GM19452 (cell line): Measurements from ENCODE around the gene MRPL28.
A peak's percentile ranks its signal among the peaks of the same experiment; 100 is the strongest.
"Not testable (repeated sequence)": the region's sequence is repeated elsewhere in the genome, so short reads cannot be mapped to it uniquely, and the experiment has no call there.

ENCODE experiments used
- ATAC-seq: cut with Tn5 transposase; IDR thresholded peaks from one replicate; pipeline ENCODE4 v1.9.1; 2021; ENCODE audit not compliant: unreplicated experiment

Gene MRPL28

GRCh38 chr16:360698-361336 is 9.5 kb downstream of the MRPL28 start:
- no peak for ATAC-seq

DNA sequence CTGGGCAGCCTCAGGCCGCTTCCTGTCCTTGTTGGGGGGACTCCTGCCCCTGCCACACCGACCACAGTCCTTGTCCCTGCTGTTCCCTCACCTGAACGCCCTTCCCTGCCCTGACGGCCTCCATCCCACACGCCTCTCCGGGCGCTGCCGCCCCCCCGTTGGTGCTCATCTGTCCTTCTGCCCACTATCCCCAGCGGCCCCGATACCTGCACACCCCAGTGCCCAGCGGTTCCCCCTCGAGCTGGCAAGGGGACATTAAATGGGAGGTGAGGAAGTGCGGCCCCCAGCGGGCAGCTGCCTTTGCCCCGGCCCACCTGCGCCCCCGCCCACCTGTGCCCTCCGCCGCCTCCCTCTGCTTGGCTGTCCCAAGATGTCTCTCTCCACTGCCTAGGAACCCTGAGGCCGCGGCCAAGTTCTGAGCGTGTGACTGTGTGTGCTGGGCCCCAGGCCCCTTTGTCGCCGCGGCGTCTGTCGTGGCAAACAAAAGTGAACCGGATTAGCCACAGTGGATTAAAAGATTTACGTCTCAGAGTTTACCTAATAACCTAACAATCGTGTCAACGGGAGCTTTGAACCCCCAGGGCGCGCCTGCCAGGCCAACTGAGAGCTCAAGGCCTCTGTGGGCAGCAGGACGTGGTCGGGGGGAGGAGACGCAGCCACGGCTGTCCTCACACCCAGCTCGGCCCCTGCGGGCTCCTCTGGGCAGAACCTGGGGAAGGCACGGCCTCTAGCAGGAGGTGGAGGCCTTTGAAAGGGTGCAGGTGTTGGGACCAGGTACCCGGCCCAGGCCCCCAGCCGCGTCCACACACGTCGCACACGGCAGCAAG is 10.3 kb downstream of the MRPL28 start:
- ATAC-seq, result no peak

DNA sequence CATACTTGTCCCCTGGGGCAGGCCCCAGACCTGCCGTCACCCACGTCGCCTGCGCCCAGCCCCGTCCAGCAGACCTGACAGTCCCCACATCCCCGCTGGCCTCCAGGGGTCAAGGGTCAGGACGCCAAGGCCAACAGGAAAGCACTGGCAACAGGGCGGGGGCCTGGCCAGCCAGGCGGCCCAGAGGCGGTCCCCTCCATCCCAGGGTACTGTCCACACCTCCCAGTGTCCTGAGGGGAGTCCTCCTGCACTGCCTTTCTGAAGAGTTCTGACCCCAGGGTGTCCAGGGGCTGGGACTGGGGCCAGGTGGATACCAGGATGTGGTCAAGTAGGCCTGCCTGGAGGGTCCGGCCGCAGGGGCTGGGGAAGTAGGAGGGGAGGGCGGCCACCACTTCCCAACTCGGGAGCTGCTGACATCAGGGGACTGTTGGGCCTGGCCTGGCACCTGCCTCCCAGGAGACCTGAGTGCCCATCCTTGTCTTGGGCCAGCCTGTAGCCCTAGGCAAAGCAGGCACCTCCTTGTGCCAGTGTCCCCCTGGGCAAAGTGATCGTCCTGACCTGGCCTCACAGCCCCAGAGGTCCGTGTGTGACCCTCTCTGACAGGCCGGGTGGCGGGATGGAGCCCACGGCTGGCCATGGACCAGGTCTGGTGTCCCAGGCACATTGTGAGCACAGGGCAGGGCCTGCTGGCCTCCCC is 11.1 kb downstream of the MRPL28 start:
- ATAC-seq, result no peak

- no peak for ATAC-seq
These were observed 13.6 kb downstream of the MRPL28 start for GRCh38 chr16:356741-357140.

- no peak for ATAC-seq
These were observed 15.3 kb downstream of the MRPL28 start for GRCh38 chr16:354971-355461.

DNA sequence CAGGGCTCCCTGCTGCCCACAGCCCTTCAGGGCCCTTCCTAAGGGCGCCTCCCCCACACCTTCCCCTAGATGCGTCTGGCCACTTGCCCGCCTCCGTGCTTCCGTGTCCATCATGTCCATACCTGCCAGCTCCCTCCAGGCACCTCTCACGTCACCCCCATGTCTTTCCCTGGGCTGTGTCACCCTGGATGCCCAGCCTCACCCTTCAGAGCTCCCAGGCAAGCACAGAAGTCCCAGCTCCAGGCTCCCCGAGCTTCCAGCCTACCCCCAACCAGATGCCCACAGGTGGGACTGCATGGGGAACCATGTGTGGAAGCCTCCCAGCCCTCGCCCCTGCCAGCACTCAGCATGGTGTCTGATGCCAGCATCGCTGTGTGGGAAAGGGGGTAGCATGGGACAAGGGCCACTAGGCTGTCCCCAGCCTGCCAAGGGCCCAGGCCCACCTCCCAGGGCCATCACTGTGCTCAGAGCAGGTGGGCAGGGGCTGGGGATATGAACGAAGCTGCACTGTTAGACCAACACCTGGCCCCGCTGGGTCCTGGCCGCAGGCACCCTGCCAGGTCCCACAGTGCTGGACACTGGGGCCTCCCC is 16.0 kb downstream of the MRPL28 start:
- no peak for ATAC-seq

DNA sequence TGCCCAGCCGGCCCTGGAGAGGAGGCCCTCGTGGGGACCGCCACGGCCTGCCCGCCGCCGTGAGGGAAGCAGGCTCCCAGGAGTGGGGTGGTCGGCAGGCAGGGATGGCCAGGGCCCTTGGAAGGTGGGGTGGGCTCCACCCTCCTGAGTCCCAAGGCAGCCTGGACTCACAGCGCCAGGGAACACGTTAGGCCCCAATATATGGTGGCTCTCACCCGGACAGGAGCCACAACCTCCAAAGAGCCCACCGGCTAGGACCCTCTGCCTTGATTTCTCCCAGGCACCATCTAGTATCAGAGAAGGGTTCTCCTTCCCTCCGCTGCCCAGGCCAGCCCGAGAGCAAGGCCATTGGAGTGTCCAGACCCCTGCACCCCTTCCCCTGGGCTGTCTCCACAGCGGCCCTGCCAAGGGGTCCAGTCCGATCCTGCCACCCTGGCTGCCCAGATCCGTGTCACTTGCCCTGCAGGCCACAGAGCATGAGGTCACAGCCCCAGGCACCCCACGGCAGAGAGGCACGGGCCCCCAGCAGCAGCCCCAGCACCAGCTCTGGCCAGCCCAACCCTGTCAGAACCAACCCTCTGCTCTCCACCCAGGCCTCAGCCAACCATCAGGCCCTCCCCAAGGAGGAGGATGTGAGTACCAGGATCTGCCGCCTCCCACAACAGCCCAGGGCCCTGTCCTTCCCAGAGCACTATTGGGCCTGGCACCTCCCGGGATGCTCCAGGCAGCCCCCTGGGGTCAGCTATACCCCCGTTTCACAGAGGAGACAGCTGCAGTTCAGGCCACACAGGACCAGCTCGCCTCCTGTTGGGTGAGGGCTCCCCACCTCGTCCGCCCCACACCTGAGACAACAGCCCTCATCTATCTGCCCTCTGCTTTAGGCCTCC is 16.7 kb downstream of the MRPL28 start:
- ATAC-seq, result no peak

DNA sequence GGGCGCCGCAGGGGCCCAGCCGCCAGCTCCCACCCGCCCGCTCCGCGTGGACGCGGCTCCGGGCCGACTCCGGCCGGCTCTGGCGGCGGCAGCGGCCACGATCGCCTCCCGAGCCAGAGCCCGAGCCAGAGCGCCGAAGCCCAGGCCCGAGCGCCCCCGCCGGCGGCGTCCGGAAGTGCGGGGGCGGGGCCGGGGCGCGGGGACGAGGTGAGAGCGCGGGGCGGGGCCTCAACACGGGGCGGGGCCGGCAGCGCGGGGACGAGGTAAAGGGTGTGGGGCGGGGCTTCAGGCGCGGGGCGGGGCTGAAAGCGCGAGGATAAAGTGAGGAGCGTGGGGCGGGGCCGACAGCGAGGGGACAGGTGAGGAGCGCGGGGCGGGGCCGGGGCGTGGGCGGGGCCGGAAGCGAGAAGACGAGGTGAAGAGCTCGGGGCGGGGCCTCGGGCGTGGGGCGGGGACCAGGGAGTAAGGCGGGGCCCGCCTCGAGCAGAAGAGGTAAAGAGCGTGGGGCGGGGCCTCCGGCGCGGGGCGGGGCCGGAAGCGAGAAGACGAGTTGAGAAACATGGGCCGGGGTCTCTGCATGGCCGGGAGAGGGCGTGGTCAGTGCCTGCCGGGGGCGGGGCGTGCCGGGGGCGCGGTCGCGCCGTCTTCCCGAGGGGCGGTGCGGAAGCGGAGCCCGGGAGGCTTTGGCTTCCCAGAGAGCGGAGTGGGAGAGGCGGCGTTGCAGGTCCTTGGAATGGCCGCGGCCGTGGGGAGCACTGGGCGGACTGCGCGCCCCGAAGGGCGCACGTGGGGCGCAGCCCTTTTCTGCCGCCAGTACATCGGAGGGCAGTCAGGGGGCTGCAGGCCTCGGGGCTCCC is 17.6 kb downstream of the MRPL28 start, which contains the start of gene AXIN1:
AXIN1 (minus strand) TSS at position 177 of the 857 bp plus-strand sequence. CDS start 5,698 bp downstream, outside the sequence.
- ATAC-seq, result peak; percentile 51

- ATAC-seq, result peak; percentile 20
These were observed 18.4 kb downstream of the MRPL28 start for GRCh38 chr16:351804-352520.

DNA sequence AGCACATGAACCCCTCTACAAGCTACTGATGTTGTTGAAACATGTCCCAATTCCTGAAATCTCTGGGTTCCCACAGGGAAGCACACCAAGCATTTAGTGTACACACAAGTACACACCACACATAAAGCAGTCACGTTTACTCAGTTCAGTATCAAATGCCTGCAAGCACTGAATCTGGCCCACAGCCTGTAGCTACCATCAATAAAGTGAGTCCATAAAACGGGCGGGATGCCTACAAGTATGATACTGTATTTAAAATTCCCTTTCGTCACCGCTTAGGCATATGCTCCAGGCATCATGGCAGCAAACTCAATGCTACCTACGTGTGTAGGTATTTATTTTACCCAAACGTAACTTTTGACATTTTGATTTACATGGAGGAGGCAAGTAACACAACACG is 20.1 kb downstream of the MRPL28 start:
- ATAC-seq, result no peak

- peak; percentile 33 for ATAC-seq
These were observed 21.1 kb downstream of the MRPL28 start for GRCh38 chr16:349211-349610.

GRCh38 chr16:348495-348894 is 21.8 kb downstream of the MRPL28 start:
- ATAC-seq, result not testable (repeated sequence)

- ATAC-seq, result no peak
These were observed 23.1 kb downstream of the MRPL28 start for GRCh38 chr16:347203-347602.

DNA sequence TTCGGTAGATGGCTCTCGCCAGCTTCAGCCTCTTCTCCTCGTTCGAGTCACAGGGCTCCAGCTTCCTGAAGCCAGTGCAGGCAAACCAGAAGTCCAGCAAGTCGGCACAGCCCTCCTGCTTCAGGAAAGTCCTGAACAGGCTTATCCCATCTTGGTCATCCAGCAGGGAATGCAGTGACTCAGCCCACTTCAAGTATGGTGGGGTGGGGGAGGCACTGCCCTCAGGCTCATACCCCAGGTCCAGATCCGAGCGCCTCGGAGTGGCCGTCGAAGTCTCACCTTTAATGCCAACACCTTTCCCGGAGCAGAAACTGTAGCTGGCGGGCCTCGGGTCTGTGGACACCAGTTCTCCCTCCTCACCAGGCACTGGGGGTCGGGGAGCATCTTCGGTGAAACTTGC is 23.8 kb downstream of the MRPL28 start:
- ATAC-seq, result no peak

- ATAC-seq, result no peak
These were observed 24.6 kb downstream of the MRPL28 start for GRCh38 chr16:345772-346171.

DNA sequence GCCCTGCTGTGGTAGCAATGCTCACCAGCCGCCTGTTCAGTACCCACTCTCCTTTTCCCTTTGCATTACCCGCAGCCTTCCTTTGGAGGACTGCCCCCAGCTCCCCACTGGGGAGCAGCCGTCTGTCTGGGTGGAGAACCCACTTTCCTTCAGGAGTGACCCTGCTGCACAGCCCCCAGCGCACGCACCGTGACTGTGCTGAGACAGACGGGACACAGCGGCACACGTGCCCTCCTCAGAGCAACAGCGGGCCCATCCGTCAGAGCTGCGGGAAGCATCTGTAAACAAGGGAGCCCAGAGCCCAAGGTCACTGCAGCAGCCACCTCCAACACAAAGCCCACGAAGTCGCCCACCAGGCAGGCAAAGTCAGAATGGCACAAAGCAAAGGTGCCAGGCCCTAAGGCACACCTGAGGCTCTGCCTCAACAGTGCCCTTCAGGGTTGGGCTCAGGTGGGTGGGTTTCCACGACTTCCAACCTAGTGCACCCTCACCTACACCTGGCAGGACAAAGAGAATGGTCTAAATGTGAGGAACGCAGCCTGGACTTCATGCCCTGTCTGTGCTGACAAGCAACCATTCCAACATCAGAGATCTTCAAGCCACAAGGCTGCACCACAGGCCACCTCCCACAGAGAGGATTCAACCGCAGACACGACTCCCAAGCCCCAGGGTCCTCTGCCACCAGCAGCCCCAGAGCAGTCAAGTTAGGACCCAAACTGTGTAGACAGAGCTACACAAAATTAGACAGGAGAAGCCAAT is 27.7 kb downstream of the MRPL28 start:
- ATAC-seq, result no peak

DNA sequence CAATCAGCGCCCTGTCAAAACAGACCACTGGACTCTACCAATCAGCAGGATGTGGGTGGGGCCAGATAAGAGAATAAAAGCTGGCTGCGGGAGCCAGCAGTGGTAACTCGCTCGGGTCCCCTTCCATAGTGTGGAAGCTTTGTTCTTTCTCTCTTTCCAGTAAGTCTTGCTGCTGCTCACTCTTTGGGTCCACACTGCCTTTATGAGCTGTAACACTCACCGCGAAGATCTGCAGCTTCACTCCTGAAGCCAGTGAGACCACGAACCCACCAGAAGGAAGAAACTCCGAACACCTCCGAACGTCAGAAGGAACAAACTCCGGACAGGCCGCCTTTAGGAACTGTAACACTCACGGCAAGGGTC is 28.4 kb downstream of the MRPL28 start:
- ATAC-seq, result not testable (repeated sequence)
